OCI-LY7 (cell line): Measurements from ENCODE around the gene CORO2B. TPM values are rescaled to one million over a fixed set of nuclear protein-coding genes. Genes with fewer than 3 reads are reported as not detected.
A peak's percentile ranks its signal among the peaks of the same experiment; 100 is the strongest.
"Not testable (repeated sequence)": the region's sequence is repeated elsewhere in the genome, so short reads cannot be mapped to it uniquely, and the experiment has no call there.

Experiments used
- BruUV-seq: library from RNA; stranded (reverse); fragments of 400-500 nt; replicated peaks from 2 replicates; lab custom pipeline; 2021; lab: Mats Ljungman, UMichigan
- CTCF ChIA-PET: fragments of 300-600 bp; sonication (Branson Sonifier 250); formaldehyde crosslinking; loops from one replicate; lab custom pipeline; 2022; ENCODE audit warnings: antibody characterized with exemption; ENCODE audit not compliant: unreplicated experiment; lab: Charles Lee
- POLR2A ChIA-PET: fragments of 300-600 bp; sonication (Branson Sonifier 250); formaldehyde crosslinking; loops from one replicate; lab custom pipeline; 2022; ENCODE audit warnings: antibody characterized with exemption; lab: Charles Lee
- DNase-seq: peaks from one replicate; pipeline ENCODE4 v3.0.0-alpha.2; 2015; ENCODE audit warnings: low spot score
- H2AFZ ChIP-seq: fragments of 200-600 bp; sonication (generic), shearing (Covaris generic); 2 replicates; pipeline ENCODE4 v1.6.1; 2014; ENCODE audit warnings: mild to moderate bottlenecking, antibody characterized with exemption, low read length, moderate library complexity
- H3K27ac ChIP-seq: fragments of 200-600 bp; sonication (generic); 2 replicates; pipeline ENCODE4 v1.5.1; 2014; ENCODE audit warnings: mixed run types, low read depth, mild to moderate bottlenecking, moderate library complexity, low read length, inconsistent platforms; ENCODE audit not compliant: poor library complexity, severe bottlenecking
- H3K36me3 ChIP-seq: fragments of 200-600 bp; sonication (generic); 2 replicates; pipeline ENCODE4 v1.6.1; 2014; ENCODE audit warnings: mild to moderate bottlenecking, antibody characterized with exemption, low read length, moderate library complexity, mixed read lengths; ENCODE audit not compliant: insufficient read depth
- H3K4me1 ChIP-seq: fragments of 200-600 bp; sonication (generic); 2 replicates; pipeline ENCODE4 v1.5.1; 2014; ENCODE audit warnings: mild to moderate bottlenecking, low read length; ENCODE audit not compliant: insufficient read depth, poor library complexity, severe bottlenecking
- H3K4me2 ChIP-seq: fragments of 200-600 bp; sonication (generic); 2 replicates; pipeline ENCODE4 v1.6.1; 2014; ENCODE audit warnings: mild to moderate bottlenecking, low read length
- H3K4me3 ChIP-seq: fragments of 200-600 bp; sonication (generic); 2 replicates; pipeline ENCODE4 v1.5.1; 2014; ENCODE audit warnings: mild to moderate bottlenecking, low read depth, low read length; ENCODE audit not compliant: poor library complexity, severe bottlenecking
- H3K79me2 ChIP-seq: fragments of 200-600 bp; sonication (generic); 2 replicates; pipeline ENCODE4 v1.6.1; 2016; ENCODE audit warnings: low read depth, mild to moderate bottlenecking, low read length, moderate library complexity, mixed read lengths; ENCODE audit not compliant: insufficient read depth
- H3K9me2 ChIP-seq: fragments of 200-600 bp; sonication (generic); 2 replicates; pipeline ENCODE4 v1.6.1; 2016; ENCODE audit warnings: mild to moderate bottlenecking, low read length, mixed read lengths; ENCODE audit not compliant: insufficient read depth
- H3K9me3 ChIP-seq: fragments of 200-600 bp; sonication (generic); 2 replicates; pipeline ENCODE4 v1.6.1; 2014; ENCODE audit warnings: mild to moderate bottlenecking, mixed run types, low read length, mixed read lengths
- H4K20me1 ChIP-seq: fragments of 200-600 bp; sonication (generic); 2 replicates; pipeline ENCODE4 v1.6.1; 2014; ENCODE audit warnings: mild to moderate bottlenecking, antibody characterized with exemption, low read length, moderate library complexity, mixed read lengths; ENCODE audit not compliant: insufficient read depth
- CTCF ChIP-seq: fragments of 200-600 bp; sonication (generic); conservative IDR thresholded peaks from 2 replicates; pipeline ENCODE4 v1.5.1; 2014; ENCODE audit warnings: mild to moderate bottlenecking, antibody characterized with exemption, low read length, moderate library complexity, mixed read lengths
- EZH2phosphoT487 ChIP-seq: fragments of 200-600 bp; sonication (generic); IDR thresholded peaks from 2 replicates; pipeline ENCODE4 v1.6.1; 2018; ENCODE audit warnings: low read depth, borderline replicate concordance, mild to moderate bottlenecking, mixed run types, antibody characterized with exemption, low read length, moderate library complexity, mixed read lengths
- intact Hi-C: fragments of 100-400 bp; cut with micrococcal nuclease; formaldehyde crosslinking; loops from one replicate; pipeline ENCODE4 v1.10.0; 2022; ENCODE audit not compliant: unreplicated experiment
- total RNA-seq, 2 experiments: library from RNA; depleted of rRNA in 1 of 2; stranded (reverse); fragments of >200 nt in 1 of 2; shearing (Covaris generic) in 1 of 2; gene quantifications; 2 replicates each; pipeline ENCODE4 v1.2.3, GENCODE V29; 2014 to 2022

The CORO2B gene
- total RNA-seq, 2 experiments from 2014 or later: 7.4 to 12.5 TPM

- DNase-seq: no peak
- Histone ChIP-seq H3K9me2 (no peaks in the 10 kb centered on the region), H3K4me1 (peaks cover 78% of the 10 kb centered on the region), H3K79me2 (no peaks in the 10 kb centered on the region), H3K4me3 (no peak overlapping the region), H2AFZ (no peak overlapping the region), H3K36me3 (peaks cover 17% of the 10 kb centered on the region; the same call in 1 of the 2 replicates), H4K20me1 (no peaks in the 10 kb centered on the region), H3K4me2 (peak overlapping the region; percentile 35; the same call in 1 of the 2 replicates), H3K9me3 (no peaks in the 10 kb centered on the region), H3K27ac (no peak overlapping the region)
- BruUV-seq: no TSS peak
- CTCF ChIA-PET: interaction anchor here (0.6 kb wide), 1 partner anchor 14 kb away, joined by 6 read pairs; no protein-coding TSS in a partner anchor
- POLR2A ChIA-PET: interaction anchor here (0.5 to 2.4 kb wide), 6 partner anchors 8 to 84 kb away, joined by 3 to 13 read pairs (median 4); no protein-coding TSS in a partner anchor
- TF ChIP-seq CTCF: no peak
- no peak for TF ChIP-seq EZH2phosphoT487
- intact Hi-C loops: no loop called here
These were observed 67.9 kb downstream of the CORO2B start for GRCh38 chr15:68646696-68647095.

- H2AFZ ChIP-seq, H3K9me3 ChIP-seq, H3K9me2 ChIP-seq, DNase-seq, H4K20me1 ChIP-seq, BruUV-seq, intact Hi-C loops, H3K79me2 ChIP-seq, CTCF ChIA-PET, H3K27ac ChIP-seq, H3K4me2 ChIP-seq, H3K4me3 ChIP-seq: not testable (repeated sequence)
- POLR2A ChIA-PET: interaction anchor here (0.6 to 2.4 kb wide), 8 partner anchors 9 to 496 kb away, joined by 3 to 13 read pairs (median 4); no protein-coding TSS in a partner anchor
- Histone ChIP-seq H3K4me1 (peaks cover 78% of the 10 kb centered on the region), H3K36me3 (peaks cover 23% of the 10 kb centered on the region; the same call in 1 of the 2 replicates)
These were observed 68.6 kb downstream of the CORO2B start for GRCh38 chr15:68647361-68647760.

- no peaks in the 10 kb centered on the region for H4K20me1 ChIP-seq
- no peak overlapping the region for H2AFZ ChIP-seq
- ChIA-PET CTCF (interaction anchor here (0.9 to 1.6 kb wide), 7 partner anchors 9 to 117 kb away, joined by 3 to 4 read pairs (median 3); no protein-coding TSS in a partner anchor), POLR2A (interaction anchor here (0.6 kb wide), 1 partner anchor 875 kb away, joined by 5 read pairs; no protein-coding TSS in a partner anchor)
- H3K9me2 ChIP-seq: no peaks in the 10 kb centered on the region
- peaks cover 56% of the 10 kb centered on the region for H3K4me1 ChIP-seq
- H3K79me2 ChIP-seq: no peaks in the 10 kb centered on the region
- peak overlapping the region; percentile 15; the same call in 1 of the 2 replicates for H3K4me2 ChIP-seq
- H3K27ac ChIP-seq: peak overlapping the region; percentile 23
- no peaks in the 10 kb centered on the region for H3K9me3 ChIP-seq
- TF ChIP-seq EZH2phosphoT487 (no peak), CTCF (peak; percentile 91)
- peak; percentile 62 for DNase-seq
- no peak overlapping the region for H3K4me3 ChIP-seq
- H3K36me3 ChIP-seq: peaks cover 22% of the 10 kb centered on the region; the same call in 1 of the 2 replicates
- BruUV-seq: no TSS peak
- intact Hi-C loops: loop anchor here (1.0 kb wide), 3 partner anchors 16 to 91 kb away; no protein-coding TSS in a partner anchor
These were observed 72.3 kb downstream of the CORO2B start for GRCh38 chr15:68650901-68651709.
